Hematopoietic multipotent progenitor cell treated with erythropoietin and hydrocortisone succinate and interleukin-3 and kit ligand, for 4 days (in vitro differentiated cells): Measurements from ENCODE around the gene MAGEA9B.
"Not testable (repeated sequence)": the region's sequence is repeated elsewhere in the genome, so short reads cannot be mapped to it uniquely, and the experiment has no call there.

Source experiments
- DNase-seq: peaks from one replicate; pipeline ENCODE4 v3.0.0-alpha.2; 2015

The MAGEA9B gene

GRCh38 chrX:149587359-149587758 lies at the start of gene MAGEA9B:
Gene MAGEA9B (minus strand): TSS chrX:149587459. CDS start chrX:149583179, 4,280 bp downstream.
- not testable (repeated sequence) for DNase-seq

- no peak for DNase-seq
These were observed 46.3 kb upstream of the MAGEA9B start for GRCh38 chrX:149633511-149633910.

- DNase-seq = peak; percentile 84
These were observed 44.2 kb upstream of the MAGEA9B start, which contains the start of gene TMEM185A for GRCh38 chrX:149631234-149632165. Gene TMEM185A (minus strand): TSS chrX:149631792. CDS start chrX:149631580, 212 bp downstream.

- DNase-seq = peak; percentile 40
These were observed 43.5 kb upstream of the MAGEA9B start for GRCh38 chrX:149630681-149631233.

GRCh38 chrX:149629730-149630387 lies 42.6 kb upstream of the MAGEA9B start:
- peak; percentile 6 for DNase-seq

GRCh38 chrX:149628768-149629167 lies 41.5 kb upstream of the MAGEA9B start:
- no peak for DNase-seq

GRCh38 chrX:149628280-149628679 lies 41.0 kb upstream of the MAGEA9B start:
- DNase-seq = no peak

GRCh38 chrX:149626829-149627228 lies 39.6 kb upstream of the MAGEA9B start:
- DNase-seq = not testable (repeated sequence)

GRCh38 chrX:149619662-149620061 lies 32.4 kb upstream of the MAGEA9B start:
- not testable (repeated sequence) for DNase-seq

GRCh38 chrX:149618871-149619270 lies 31.6 kb upstream of the MAGEA9B start:
- DNase-seq = no peak

GRCh38 chrX:149611623-149612175 lies 24.4 kb upstream of the MAGEA9B start:
- no peak for DNase-seq

GRCh38 chrX:149610511-149610910 lies 23.3 kb upstream of the MAGEA9B start:
- no peak for DNase-seq

- no peak for DNase-seq
These were observed 20.4 kb upstream of the MAGEA9B start for GRCh38 chrX:149607699-149608098.

GRCh38 chrX:149605248-149605885 lies 18.1 kb upstream of the MAGEA9B start:
- DNase-seq = not testable (repeated sequence)

GRCh38 chrX:149598603-149599002 lies 11.3 kb upstream of the MAGEA9B start:
- not testable (repeated sequence) for DNase-seq

- not testable (repeated sequence) for DNase-seq
These were observed 8.7 kb upstream of the MAGEA9B start for GRCh38 chrX:149595943-149596342.

GRCh38 chrX:149595214-149595613 lies 8.0 kb upstream of the MAGEA9B start, which contains the start of gene HSFX2:
Gene HSFX2 (minus strand): TSS chrX:149595314. CDS start chrX:149594700, 614 bp downstream.
- not testable (repeated sequence) for DNase-seq

- not testable (repeated sequence) for DNase-seq
These were observed 3.7 kb upstream of the MAGEA9B start for GRCh38 chrX:149590993-149591392.

GRCh38 chrX:149585631-149586030 lies 1.6 kb downstream of the MAGEA9B start:
- DNase-seq = not testable (repeated sequence)

GRCh38 chrX:149573456-149573855 lies 13.8 kb downstream of the MAGEA9B start:
- not testable (repeated sequence) for DNase-seq

GRCh38 chrX:149572743-149573142 lies 14.5 kb downstream of the MAGEA9B start:
- no peak for DNase-seq

GRCh38 chrX:149571770-149572169 lies 15.5 kb downstream of the MAGEA9B start:
- DNase-seq = no peak
